K562 (cell line): ENCODE data around the gene ATXN1L.

Source experiments
- EP300 ChIP-seq: IDR thresholded peaks from 2 replicates; pipeline ENCODE4 v1.6.1; 2012; ENCODE audit warnings: low read length, improper control_type of control experiment
- HDAC2 ChIP-seq: fragments of 450-650 bp; IDR thresholded peaks from 2 replicates; pipeline ENCODE4 v1.6.1; 2016; ENCODE audit warnings: mild to moderate bottlenecking
- NCOA6 ChIP-seq: fragments of 450-650 bp; IDR thresholded peaks from 2 replicates; pipeline ENCODE4 v1.6.1; 2017; ENCODE audit warnings: mild to moderate bottlenecking
- RBBP5 ChIP-seq: fragments of 200-600 bp; sonication (generic); IDR thresholded peaks from 2 replicates; pipeline ENCODE4 v1.6.1; 2012; ENCODE audit warnings: borderline replicate concordance, mild to moderate bottlenecking, low read length, control low read depth, inconsistent platforms; ENCODE audit not compliant: insufficient read depth, poor library complexity, severe bottlenecking
- YY1 ChIP-seq, 3 experiments: IDR thresholded peaks; 2 replicates each; pipeline ENCODE4 v1.6.1; 2011; ENCODE audit warnings: low read length in 2 of 3, mild to moderate bottlenecking in 2 of 3, moderate library complexity in 2 of 3, borderline replicate concordance in 1 of 3, control low read depth in 1 of 3, low read depth in 1 of 3; ENCODE audit not compliant: insufficient read depth in 3 of 3, insufficient replicate concordance in 2 of 3, control insufficient read depth in 1 of 3, insufficient read length in 1 of 3; ENCODE audit errors: extremely low read depth in 1 of 3
- ZNF263 ChIP-seq: sonication (generic); formaldehyde crosslinking; IDR thresholded peaks from 2 replicates; pipeline ENCODE4 v1.8.0; 2022; ENCODE audit warnings: mild to moderate bottlenecking, missing genetic modification reagents, borderline replicate concordance
- ZNF444 ChIP-seq: fragments of 250-450 bp; sonication (Bioruptor Pico); IDR thresholded peaks from 2 replicates; pipeline ENCODE4 v1.4.0; 2020; ENCODE audit warnings: mild to moderate bottlenecking, moderate library complexity
- TF ChIP-seq, protein P1 (sequence below), 3 experiments: IDR thresholded peaks in 2 of 3; conservative IDR thresholded peaks in 1 of 3; 2 replicates each; pipeline ENCODE4 v1.5.1; 2011 to 2012; ENCODE audit warnings: low read length in 3 of 3, mild to moderate bottlenecking in 3 of 3, control low read depth in 2 of 3, improper control_type of control experiment in 1 of 3, inconsistent platforms in 1 of 3, low read depth in 1 of 3, mixed read lengths in 1 of 3, moderate library complexity in 1 of 3; ENCODE audit not compliant: insufficient read depth in 2 of 3
- TF ChIP-seq, protein P2 (sequence below): sonication (generic); formaldehyde crosslinking; IDR thresholded peaks from 2 replicates; pipeline ENCODE4 v1.8.0; 2022; ENCODE audit warnings: mild to moderate bottlenecking, missing genetic modification reagents
- TF ChIP-seq, protein P3 (sequence below), 2 experiments: fragments of 450-650 bp; formaldehyde crosslinking in 1 of 2; IDR thresholded peaks; 2 replicates each; pipeline versions ENCODE4 v1.4.0 to v1.6.1; 2014 to 2020; ENCODE audit warnings: mild to moderate bottlenecking in 2 of 2, borderline replicate concordance in 1 of 2, low read depth in 1 of 2

DNA sequence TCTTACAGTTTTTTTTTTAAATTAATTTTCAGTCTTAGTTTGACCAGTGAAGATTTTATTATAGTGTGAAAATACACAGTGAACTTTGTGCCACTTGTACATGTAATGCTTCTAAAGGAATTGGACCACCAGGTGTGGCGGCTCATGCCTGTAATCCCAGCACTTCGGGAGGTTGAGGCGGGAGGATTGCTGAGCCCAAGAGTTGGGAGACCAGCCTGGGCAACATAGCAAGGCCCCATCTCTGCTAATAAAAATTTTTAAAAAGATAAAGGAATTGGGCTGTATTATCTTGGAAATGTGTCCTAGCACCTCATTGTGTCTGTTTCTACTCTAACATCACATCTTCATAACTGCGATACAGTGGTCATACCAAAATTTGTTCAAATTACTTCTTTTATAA lies 53.4 kb downstream of the ATXN1L start:
- TF ChIP-seq, protein P1, sequence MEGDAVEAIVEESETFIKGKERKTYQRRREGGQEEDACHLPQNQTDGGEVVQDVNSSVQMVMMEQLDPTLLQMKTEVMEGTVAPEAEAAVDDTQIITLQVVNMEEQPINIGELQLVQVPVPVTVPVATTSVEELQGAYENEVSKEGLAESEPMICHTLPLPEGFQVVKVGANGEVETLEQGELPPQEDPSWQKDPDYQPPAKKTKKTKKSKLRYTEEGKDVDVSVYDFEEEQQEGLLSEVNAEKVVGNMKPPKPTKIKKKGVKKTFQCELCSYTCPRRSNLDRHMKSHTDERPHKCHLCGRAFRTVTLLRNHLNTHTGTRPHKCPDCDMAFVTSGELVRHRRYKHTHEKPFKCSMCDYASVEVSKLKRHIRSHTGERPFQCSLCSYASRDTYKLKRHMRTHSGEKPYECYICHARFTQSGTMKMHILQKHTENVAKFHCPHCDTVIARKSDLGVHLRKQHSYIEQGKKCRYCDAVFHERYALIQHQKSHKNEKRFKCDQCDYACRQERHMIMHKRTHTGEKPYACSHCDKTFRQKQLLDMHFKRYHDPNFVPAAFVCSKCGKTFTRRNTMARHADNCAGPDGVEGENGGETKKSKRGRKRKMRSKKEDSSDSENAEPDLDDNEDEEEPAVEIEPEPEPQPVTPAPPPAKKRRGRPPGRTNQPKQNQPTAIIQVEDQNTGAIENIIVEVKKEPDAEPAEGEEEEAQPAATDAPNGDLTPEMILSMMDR (IDR thresholded peaks at IDR 0.05 in 2 of 3, conservative IDR thresholded peaks at IDR 0.05 in 1 of 3; ENCODE audit: insufficient read depth in 2 of 3, low read depth in 1 of 3, low read length in 3 of 3): no peak
- TF ChIP-seq YY1 (IDR thresholded peaks at IDR 0.05; ENCODE audit: borderline replicate concordance in 1 of 3, control insufficient read depth in 1 of 3, extremely low read depth in 1 of 3, insufficient read depth in 3 of 3, insufficient read length in 1 of 3, insufficient replicate concordance in 2 of 3, low read depth in 1 of 3, low read length in 2 of 3) (no peak), HDAC2 (no peak), RBBP5 (no peak), EP300 (no peak), ZNF444 (CRISPR knock-in tag) (no peak), ZNF263 (CRISPR knock-in tag) (no peak), NCOA6 (no peak)
- TF ChIP-seq, protein P2, sequence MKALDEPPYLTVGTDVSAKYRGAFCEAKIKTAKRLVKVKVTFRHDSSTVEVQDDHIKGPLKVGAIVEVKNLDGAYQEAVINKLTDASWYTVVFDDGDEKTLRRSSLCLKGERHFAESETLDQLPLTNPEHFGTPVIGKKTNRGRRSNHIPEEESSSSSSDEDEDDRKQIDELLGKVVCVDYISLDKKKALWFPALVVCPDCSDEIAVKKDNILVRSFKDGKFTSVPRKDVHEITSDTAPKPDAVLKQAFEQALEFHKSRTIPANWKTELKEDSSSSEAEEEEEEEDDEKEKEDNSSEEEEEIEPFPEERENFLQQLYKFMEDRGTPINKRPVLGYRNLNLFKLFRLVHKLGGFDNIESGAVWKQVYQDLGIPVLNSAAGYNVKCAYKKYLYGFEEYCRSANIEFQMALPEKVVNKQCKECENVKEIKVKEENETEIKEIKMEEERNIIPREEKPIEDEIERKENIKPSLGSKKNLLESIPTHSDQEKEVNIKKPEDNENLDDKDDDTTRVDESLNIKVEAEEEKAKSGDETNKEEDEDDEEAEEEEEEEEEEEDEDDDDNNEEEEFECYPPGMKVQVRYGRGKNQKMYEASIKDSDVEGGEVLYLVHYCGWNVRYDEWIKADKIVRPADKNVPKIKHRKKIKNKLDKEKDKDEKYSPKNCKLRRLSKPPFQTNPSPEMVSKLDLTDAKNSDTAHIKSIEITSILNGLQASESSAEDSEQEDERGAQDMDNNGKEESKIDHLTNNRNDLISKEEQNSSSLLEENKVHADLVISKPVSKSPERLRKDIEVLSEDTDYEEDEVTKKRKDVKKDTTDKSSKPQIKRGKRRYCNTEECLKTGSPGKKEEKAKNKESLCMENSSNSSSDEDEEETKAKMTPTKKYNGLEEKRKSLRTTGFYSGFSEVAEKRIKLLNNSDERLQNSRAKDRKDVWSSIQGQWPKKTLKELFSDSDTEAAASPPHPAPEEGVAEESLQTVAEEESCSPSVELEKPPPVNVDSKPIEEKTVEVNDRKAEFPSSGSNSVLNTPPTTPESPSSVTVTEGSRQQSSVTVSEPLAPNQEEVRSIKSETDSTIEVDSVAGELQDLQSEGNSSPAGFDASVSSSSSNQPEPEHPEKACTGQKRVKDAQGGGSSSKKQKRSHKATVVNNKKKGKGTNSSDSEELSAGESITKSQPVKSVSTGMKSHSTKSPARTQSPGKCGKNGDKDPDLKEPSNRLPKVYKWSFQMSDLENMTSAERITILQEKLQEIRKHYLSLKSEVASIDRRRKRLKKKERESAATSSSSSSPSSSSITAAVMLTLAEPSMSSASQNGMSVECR (CRISPR knock-in tag): no peak
- TF ChIP-seq, protein P3, sequence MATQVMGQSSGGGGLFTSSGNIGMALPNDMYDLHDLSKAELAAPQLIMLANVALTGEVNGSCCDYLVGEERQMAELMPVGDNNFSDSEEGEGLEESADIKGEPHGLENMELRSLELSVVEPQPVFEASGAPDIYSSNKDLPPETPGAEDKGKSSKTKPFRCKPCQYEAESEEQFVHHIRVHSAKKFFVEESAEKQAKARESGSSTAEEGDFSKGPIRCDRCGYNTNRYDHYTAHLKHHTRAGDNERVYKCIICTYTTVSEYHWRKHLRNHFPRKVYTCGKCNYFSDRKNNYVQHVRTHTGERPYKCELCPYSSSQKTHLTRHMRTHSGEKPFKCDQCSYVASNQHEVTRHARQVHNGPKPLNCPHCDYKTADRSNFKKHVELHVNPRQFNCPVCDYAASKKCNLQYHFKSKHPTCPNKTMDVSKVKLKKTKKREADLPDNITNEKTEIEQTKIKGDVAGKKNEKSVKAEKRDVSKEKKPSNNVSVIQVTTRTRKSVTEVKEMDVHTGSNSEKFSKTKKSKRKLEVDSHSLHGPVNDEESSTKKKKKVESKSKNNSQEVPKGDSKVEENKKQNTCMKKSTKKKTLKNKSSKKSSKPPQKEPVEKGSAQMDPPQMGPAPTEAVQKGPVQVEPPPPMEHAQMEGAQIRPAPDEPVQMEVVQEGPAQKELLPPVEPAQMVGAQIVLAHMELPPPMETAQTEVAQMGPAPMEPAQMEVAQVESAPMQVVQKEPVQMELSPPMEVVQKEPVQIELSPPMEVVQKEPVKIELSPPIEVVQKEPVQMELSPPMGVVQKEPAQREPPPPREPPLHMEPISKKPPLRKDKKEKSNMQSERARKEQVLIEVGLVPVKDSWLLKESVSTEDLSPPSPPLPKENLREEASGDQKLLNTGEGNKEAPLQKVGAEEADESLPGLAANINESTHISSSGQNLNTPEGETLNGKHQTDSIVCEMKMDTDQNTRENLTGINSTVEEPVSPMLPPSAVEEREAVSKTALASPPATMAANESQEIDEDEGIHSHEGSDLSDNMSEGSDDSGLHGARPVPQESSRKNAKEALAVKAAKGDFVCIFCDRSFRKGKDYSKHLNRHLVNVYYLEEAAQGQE (IDR thresholded peaks at IDR 0.05; ENCODE audit: borderline replicate concordance): no peak
- TF ChIP-seq, protein P3 (CRISPR knock-in tag; IDR thresholded peaks at IDR 0.05; ENCODE audit: low read depth): no peak
